ENCODE measurements around the gene PLK1.

DNA sequence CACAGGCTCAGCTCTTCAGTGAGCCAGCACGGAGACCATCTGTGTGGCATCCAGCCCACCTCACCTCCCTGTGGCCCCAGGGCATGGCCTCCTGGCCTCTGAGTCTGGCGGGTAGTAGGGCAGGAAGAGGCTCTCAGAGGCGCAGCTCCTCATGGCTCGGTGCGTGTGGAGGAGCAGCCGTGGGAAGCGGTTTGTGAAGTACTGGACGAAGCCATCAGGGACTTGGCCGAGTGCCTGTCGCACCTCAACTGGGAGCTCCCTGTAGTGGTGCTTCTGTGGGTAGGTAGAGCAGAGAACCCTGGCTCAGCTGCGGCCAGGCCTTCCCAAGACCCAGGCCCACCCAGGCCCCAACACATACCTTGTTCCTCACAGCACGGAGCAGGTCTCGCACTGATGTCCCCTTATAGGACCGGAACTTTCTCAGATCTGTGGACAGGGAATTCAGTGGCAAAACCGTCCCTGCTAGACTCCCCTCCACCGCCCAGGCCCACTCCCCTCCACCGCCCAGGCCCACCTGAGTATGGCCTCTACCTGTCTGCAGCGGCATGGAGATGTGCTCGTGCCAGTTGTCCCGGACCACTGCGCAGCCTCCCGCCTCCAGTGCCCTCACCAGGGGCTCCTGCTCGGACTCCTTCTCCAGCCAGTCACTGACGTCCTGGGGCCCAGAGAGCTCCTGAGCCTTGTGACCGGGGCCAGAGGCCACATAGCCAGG is 12.2 kb downstream of the PLK1 start:
- TF ChIP-seq, protein P1, sequence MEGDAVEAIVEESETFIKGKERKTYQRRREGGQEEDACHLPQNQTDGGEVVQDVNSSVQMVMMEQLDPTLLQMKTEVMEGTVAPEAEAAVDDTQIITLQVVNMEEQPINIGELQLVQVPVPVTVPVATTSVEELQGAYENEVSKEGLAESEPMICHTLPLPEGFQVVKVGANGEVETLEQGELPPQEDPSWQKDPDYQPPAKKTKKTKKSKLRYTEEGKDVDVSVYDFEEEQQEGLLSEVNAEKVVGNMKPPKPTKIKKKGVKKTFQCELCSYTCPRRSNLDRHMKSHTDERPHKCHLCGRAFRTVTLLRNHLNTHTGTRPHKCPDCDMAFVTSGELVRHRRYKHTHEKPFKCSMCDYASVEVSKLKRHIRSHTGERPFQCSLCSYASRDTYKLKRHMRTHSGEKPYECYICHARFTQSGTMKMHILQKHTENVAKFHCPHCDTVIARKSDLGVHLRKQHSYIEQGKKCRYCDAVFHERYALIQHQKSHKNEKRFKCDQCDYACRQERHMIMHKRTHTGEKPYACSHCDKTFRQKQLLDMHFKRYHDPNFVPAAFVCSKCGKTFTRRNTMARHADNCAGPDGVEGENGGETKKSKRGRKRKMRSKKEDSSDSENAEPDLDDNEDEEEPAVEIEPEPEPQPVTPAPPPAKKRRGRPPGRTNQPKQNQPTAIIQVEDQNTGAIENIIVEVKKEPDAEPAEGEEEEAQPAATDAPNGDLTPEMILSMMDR (IDR thresholded peaks at IDR 0.05) = no peak
- TF ChIP-seq POLR2AphosphoS5 (IDR thresholded peaks at IDR 0.05; ENCODE audit: insufficient read depth in 1 of 2, low read depth in 1 of 2) (no peak), POLR2A (IDR thresholded peaks at IDR 0.05) (no peak)

Measured in vagina (tissue), 2 donors.